ENCODE results near the gene TRAF3.

Gene TRAF3

GRCh38 chr14:102943454-102943853 lies 166.2 kb downstream of the TRAF3 start:
- DNase-seq = no peak

- DNase-seq = no peak
Measured at GRCh38 chr14:102943979-102944378, 166.7 kb downstream of the TRAF3 start.

DNA sequence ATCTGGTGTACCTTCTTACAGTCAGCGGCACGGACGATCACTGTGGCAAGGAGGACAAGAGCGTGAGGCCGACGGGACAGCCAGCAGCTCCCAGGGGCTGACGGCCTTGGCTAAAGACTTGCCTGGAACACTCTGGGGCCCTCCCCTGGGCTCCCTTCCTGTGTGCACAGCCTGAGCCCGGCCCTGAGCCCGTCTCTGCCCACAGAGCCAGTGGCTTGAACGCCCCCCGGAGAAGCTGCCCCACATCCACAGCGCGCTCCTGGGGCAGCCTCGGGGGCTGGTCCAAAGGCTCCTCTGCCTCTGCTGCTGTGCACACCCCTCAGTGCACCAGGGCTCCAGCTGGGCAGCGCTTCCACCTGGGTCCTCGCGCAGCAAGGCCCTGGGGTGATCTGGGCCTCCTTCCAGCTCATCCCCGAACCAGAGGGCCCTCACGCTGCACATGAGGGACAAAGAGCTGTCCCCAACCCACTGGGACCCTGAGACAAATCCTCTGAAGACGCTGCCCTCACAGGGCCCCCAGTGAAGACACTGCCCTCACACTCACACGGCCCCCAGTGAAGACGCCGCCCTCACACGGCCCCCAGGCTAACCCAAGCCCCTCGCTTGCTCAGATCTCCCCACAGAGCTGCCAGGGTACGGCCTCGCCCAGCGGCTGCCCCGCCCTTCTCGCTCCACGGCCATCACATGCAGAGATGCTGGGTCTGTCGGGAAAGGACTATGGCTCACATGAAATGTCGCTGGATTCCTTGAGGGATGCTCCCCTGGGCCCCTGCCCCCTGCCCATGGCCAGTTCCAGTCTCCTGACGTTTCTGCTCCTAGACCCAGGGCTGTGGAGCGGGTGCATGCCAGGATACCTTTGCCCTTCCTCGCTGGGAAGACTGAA lies 167.4 kb downstream of the TRAF3 start:
- no peak for DNase-seq

GRCh38 chr14:102945346-102946130 lies 168.3 kb downstream of the TRAF3 start:
- no peak for DNase-seq

GRCh38 chr14:102947321-102948103 lies 170.3 kb downstream of the TRAF3 start:
- no peak for DNase-seq

- DNase-seq = no peak
Measured at GRCh38 chr14:102948698-102949061, 171.4 kb downstream of the TRAF3 start.

DNA sequence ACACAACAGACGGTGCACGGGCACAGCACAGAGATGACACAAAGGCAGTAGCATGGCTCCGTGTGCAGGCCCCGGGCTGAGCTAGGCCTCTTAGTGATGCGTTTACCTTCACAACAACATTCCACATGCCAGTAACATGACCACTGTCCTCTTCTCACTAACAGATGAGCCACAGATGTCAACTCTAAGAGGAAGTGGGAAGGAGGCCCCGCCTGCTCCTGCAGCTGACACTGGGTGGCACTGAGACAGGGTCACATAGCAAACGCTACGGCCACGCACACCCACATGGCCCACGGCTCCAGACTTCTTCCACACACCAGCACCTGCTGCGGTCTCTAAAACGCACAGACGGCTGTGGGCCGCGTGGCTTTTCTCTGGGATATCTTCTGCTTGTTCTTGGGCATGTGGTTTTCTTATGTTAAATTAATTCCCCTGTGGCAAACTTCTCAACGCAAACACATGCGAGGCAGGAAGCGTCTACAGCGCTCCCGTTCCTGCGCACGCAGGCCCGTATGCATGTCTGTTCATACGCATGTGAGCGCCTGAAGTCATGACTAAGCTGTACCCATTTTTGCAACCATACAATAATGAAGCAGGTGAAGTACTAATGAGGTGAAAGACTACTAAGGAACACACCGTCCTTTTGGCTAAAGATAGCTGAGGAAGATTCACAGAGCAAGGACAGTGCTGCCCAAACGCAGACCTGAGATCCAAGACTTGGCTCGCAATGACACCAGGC lies 172.0 kb downstream of the TRAF3 start:
- DNase-seq = no peak

- no peak for DNase-seq
Measured at GRCh38 chr14:102949801-102950451, 172.7 kb downstream of the TRAF3 start.

GRCh38 chr14:102951034-102951433 lies 173.8 kb downstream of the TRAF3 start:
- DNase-seq = no peak

- no peak for DNase-seq
Measured at GRCh38 chr14:102951799-102952198, 174.6 kb downstream of the TRAF3 start.

- no peak for DNase-seq
Measured at GRCh38 chr14:102952276-102952675, 175.0 kb downstream of the TRAF3 start.

DNA sequence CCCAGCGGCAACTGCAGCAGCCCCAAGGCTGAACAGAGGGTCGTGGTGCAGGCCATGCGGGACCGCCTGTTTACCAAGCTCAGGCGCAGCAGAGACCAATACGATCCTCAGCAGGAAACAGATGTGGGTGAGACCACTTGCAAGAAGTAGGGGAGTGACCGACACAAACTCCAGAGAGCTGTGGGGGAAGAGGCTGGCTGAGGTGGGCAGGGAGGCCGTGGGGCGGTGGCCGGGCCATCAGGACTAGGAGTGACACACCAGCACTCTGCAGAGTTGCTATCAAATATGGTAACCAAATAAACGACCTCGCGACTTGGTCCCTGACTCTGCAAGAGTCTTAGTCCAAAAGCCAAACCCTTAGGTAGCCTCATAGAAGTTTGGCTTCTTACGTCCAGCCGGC lies 175.9 kb downstream of the TRAF3 start:
- DNase-seq = no peak

GRCh38 chr14:102954081-102954789 lies 177.0 kb downstream of the TRAF3 start:
- no peak for DNase-seq

GRCh38 chr14:102955636-102956408 lies 178.6 kb downstream of the TRAF3 start:
- no peak for DNase-seq

GRCh38 chr14:102957222-102957621 lies 180.0 kb downstream of the TRAF3 start:
- no peak for DNase-seq

DNA sequence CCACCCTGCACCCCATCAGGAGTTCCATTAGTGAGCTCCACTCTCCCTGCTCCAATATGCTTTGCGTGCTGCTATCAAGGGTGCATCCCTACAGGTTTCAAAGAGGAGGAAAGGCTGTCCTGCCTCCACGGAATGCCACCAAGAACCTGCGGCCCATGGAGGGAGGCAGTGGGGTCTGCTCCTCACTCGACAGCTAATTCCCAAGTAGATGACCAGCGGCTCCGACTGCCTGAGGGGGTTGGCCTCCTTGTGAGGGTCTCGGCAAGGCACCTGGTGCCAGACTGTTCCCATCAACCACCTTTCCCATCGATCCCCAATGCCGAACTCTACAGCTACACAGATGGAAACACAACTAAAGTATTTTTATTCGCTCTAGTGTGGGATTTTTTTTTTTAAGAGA lies 181.2 kb downstream of the TRAF3 start:
- DNase-seq = no peak

Data from kidney glomerular epithelial cell (primary cell).